ENCODE results near the gene BICC1. TPM values are rescaled to one million over a fixed set of nuclear protein-coding genes. Genes with fewer than 3 reads are reported as not detected.

BICC1 gene
- total and polyA plus RNA-seq, 2 donors (not counting 3 experiments of a cell fraction or from before 2014, with no cell fraction given) = 0.06 to 0.29 TPM

GRCh38 chr10:58557714-58558113 is 45.0 kb downstream of the BICC1 start:
- Histone ChIP-seq H3K9me1 (replicated peaks; ENCODE audit: control insufficient read depth, extremely low read depth, insufficient read depth, low read length) (no peaks in the 10 kb centered on the region), H3K36me3 (ENCODE audit: control insufficient read depth in 2 of 2, extremely low read depth in 1 of 2, insufficient read depth in 2 of 2, low read length in 2 of 2) (no peaks in the 10 kb centered on the region), H3K9me3 (replicated peaks; ENCODE audit: control insufficient read depth, insufficient read depth, low read length) (no peaks in the 10 kb centered on the region), H2AFZ (ENCODE audit: low read depth, low read length) (no peak overlapping the region), H4K20me1 (replicated peaks; ENCODE audit: control insufficient read depth, extremely low read depth, insufficient read depth, low read length) (no peaks in the 10 kb centered on the region), H3K79me2 (ENCODE audit: control insufficient read depth, insufficient read depth, low read length) (no peaks in the 10 kb centered on the region), H3K27me3 (ENCODE audit: control insufficient read depth in 2 of 2, insufficient read depth in 2 of 2, low read length in 2 of 2) (no peaks in the 10 kb centered on the region), H3K9ac (replicated peaks; ENCODE audit: extremely low read depth, insufficient read depth, low read length) (no peak overlapping the region), H3K4me1 (ENCODE audit: control insufficient read depth, extremely low read depth, insufficient read depth, low read length) (no peaks in the 10 kb centered on the region), H3K4me2 (ENCODE audit: insufficient read depth, low read length) (no peak overlapping the region), H3K27ac (ENCODE audit: insufficient read depth, low read depth, low read length) (no peak overlapping the region), H3K4me3 (replicated peaks in 1 of 3; ENCODE audit: insufficient read depth in 1 of 3, low read depth in 1 of 3, low read length in 3 of 3) (no peak overlapping the region)
- POLR2A ChIA-PET = no interaction called here
- dilution Hi-C loops (cut with MboI; ENCODE audit: extremely low pct_ligation_motif_present, low sequenced_read_pairs) = no loop called here
- DNase-seq (ENCODE audit: low read depth, low spot score) (no peak), FAIRE-seq (no peak)
- intact Hi-C loops (cut with micrococcal nuclease) = no loop called here
- BruUV-seq (replicated peaks) = no TSS peak
- CTCF ChIA-PET = interaction anchor here (1.0 kb wide), 1 partner anchor 27 kb away, joined by 4 read pairs; no protein-coding TSS in a partner anchor
- no peak for TF ChIP-seq JUN (IDR thresholded peaks at IDR 0.05; ENCODE audit: borderline replicate concordance, insufficient read depth, insufficient read length, low read depth)

GRCh38 chr10:58560068-58560467 is 47.4 kb downstream of the BICC1 start:
- Histone ChIP-seq H3K4me1 (ENCODE audit: control insufficient read depth, extremely low read depth, insufficient read depth, low read length) (no peaks in the 10 kb centered on the region), H3K27me3 (ENCODE audit: control insufficient read depth in 2 of 2, insufficient read depth in 2 of 2, low read length in 2 of 2) (no peaks in the 10 kb centered on the region), H3K9ac (replicated peaks; ENCODE audit: extremely low read depth, insufficient read depth, low read length) (no peak overlapping the region), H3K4me3 (replicated peaks in 1 of 3; ENCODE audit: insufficient read depth in 1 of 3, low read depth in 1 of 3, low read length in 3 of 3) (no peak overlapping the region), H4K20me1 (replicated peaks; ENCODE audit: control insufficient read depth, extremely low read depth, insufficient read depth, low read length) (no peaks in the 10 kb centered on the region), H2AFZ (ENCODE audit: low read depth, low read length) (no peak overlapping the region), H3K9me3 (replicated peaks; ENCODE audit: control insufficient read depth, insufficient read depth, low read length) (no peaks in the 10 kb centered on the region), H3K9me1 (replicated peaks; ENCODE audit: control insufficient read depth, extremely low read depth, insufficient read depth, low read length) (no peaks in the 10 kb centered on the region), H3K27ac (ENCODE audit: insufficient read depth, low read depth, low read length) (no peak overlapping the region), H3K79me2 (ENCODE audit: control insufficient read depth, insufficient read depth, low read length) (no peaks in the 10 kb centered on the region), H3K36me3 (ENCODE audit: control insufficient read depth in 2 of 2, extremely low read depth in 1 of 2, insufficient read depth in 2 of 2, low read length in 2 of 2) (no peaks in the 10 kb centered on the region), H3K4me2 (ENCODE audit: insufficient read depth, low read length) (no peak overlapping the region)
- dilution Hi-C loops (cut with MboI; ENCODE audit: extremely low pct_ligation_motif_present, low sequenced_read_pairs) = no loop called here
- no peak for FAIRE-seq
- no peak for TF ChIP-seq EZH2 (IDR thresholded peaks at IDR 0.05; ENCODE audit: borderline replicate concordance, low read depth, low read length, severe bottlenecking)
- no peak for TF ChIP-seq CTCF (IDR thresholded peaks at IDR 0.05; ENCODE audit: extremely low read depth in 1 of 2, insufficient read depth in 1 of 2, low read depth in 1 of 2, low read length in 2 of 2)
- TF ChIP-seq FOS (IDR thresholded peaks at IDR 0.05; ENCODE audit: borderline replicate concordance, insufficient read depth, low read length) = no peak
- no peak for TF ChIP-seq MAX (IDR thresholded peaks at IDR 0.05; ENCODE audit: insufficient read depth, insufficient read length)
- no peak for TF ChIP-seq MYC (IDR thresholded peaks at IDR 0.05; ENCODE audit: low read depth, low read length)
- no peak for TF ChIP-seq JUN (IDR thresholded peaks at IDR 0.05; ENCODE audit: borderline replicate concordance, insufficient read depth, insufficient read length, low read depth)
- no peak for TF ChIP-seq GATA2 (IDR thresholded peaks at IDR 0.05; ENCODE audit: insufficient read depth, insufficient read length, low read depth, low read length)
- no peak for TF ChIP-seq POLR2AphosphoS5 (IDR thresholded peaks at IDR 0.05; ENCODE audit: insufficient read depth, low read depth, low read length)
- TF ChIP-seq POLR2A (IDR thresholded peaks at IDR 0.05; ENCODE audit: low read depth, low read length) = no peak
- POLR2A ChIA-PET = no interaction called here
- intact Hi-C loops (cut with micrococcal nuclease) = loop anchor here (10.0 kb wide), 1 partner anchor 1195 kb away; no protein-coding TSS in a partner anchor
- no peak for DNase-seq (ENCODE audit: low read depth, low spot score)
- BruUV-seq (replicated peaks) = no TSS peak
- CTCF ChIA-PET = no interaction called here
